ENCODE measurements around the gene SP140.

GRCh38 chr2:230267556-230267955, 42.0 kb downstream of the SP140 start:
- TF ChIP-seq CTCF (IDR thresholded peaks at IDR 0.05; ENCODE audit: low read length) (no peak), EZH2 (optimal IDR thresholded peaks at IDR 0.05; ENCODE audit: low read depth, low read length) (no peak), EZH2phosphoT487 (IDR thresholded peaks at IDR 0.05; ENCODE audit: low read length) (no peak)
